Tibial nerve (tissue), 3 donors: ENCODE results near the gene ANKRD27.

Experiments used
- CTCF ChIP-seq, 5 experiments: fragments of 200-600 bp in 3 of 5; fragments of 450-650 bp in 2 of 5; sonication (generic) in 3 of 5; IDR thresholded peaks; one replicate each; pipeline ENCODE4 v1.5.1; 2016 to 2019; ENCODE audit warnings: antibody characterized with exemption in 5 of 5, mild to moderate bottlenecking in 3 of 5, moderate library complexity in 2 of 5
- POLR2A ChIP-seq, 2 donors: fragments of 450-650 bp; IDR thresholded peaks; one replicate each; pipeline ENCODE4 v1.6.1; 2017; ENCODE audit warnings: antibody characterized with exemption in 2 of 2, mild to moderate bottlenecking in 2 of 2, moderate library complexity in 2 of 2

GRCh38 chr19:32580901-32581704 lies 93.9 kb downstream of the ANKRD27 start, which contains the start of gene PDCD5:
- no peak for TF ChIP-seq CTCF (IDR thresholded peaks at IDR 0.05)
- peak; percentile 67 to 86 for TF ChIP-seq POLR2A (IDR thresholded peaks at IDR 0.05)
